Measurements from ENCODE around the gene OR5AS1.
"Not testable (repeated sequence)": the region's sequence is repeated elsewhere in the genome, so short reads cannot be mapped to it uniquely, and the experiment has no call there.

Gene OR5AS1

DNA sequence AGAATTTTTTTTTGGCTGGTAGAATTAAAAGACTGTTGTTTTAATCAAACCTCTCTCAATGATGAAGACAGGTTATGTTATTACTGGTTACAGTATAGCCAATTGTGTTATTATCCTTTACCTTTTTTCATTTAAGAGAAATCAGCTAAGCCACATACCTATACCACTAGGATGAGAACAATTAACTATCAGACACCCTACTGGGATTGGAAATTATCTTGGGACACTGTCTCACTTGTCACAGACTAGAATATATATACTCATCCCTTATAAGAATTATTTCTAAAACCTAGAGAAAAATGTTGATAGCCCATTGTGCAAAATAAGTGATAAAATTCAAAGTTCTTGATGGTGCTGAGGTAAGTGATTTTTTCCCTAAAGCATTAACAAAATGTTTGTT is at the start of gene OR5AS1:
OR5AS1 (plus strand) TSS at position 301 of the 400 bp plus-strand sequence. CDS start 2,765 bp downstream, outside the sequence.
- DNase-seq = no peak

DNA sequence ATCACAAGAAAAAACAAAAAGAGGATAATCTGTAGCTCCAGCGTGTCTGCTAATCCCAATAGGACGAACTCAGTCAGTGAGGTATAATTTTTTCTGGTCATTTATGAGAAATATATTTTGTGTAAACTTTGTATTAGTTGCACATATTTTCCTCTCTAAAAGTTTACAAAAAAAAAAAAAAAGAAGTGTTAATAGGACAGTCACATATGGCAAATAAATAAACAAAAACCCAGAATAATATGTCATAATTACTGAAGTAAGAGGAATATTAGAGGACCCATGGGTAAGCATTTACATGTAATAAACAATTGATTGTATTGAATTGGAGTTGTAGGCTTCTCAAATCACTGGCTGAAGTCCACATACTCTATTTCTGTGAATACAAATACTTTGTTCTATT is 32.9 kb upstream of the OR5AS1 start, which contains the start of gene OR5F1:
OR5F1 (minus strand) TSS at position 101 of the 400 bp plus-strand sequence; CDS start at position 101, 0 bp downstream.
- no peak for DNase-seq

DNA sequence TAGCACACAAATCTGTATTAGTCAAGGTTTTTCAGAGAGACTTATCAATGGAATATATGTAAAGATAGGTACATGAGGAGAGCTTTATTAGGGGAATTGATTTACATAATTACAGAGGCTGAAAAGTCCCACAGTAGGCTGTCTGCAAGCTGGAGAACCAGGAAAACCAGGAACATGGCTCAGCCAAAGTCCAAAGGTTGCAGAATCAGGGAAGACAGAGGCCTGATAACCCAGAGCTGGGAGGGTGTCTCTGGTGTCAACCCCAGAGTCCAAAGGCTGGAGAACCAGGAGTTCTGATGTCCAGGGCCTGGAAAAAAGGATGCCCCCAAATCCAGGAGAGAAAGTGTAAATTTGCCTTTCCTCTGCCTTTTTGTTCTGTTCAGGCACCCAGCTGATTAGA is 16.7 kb upstream of the OR5AS1 start:
- no peak for DNase-seq

DNA sequence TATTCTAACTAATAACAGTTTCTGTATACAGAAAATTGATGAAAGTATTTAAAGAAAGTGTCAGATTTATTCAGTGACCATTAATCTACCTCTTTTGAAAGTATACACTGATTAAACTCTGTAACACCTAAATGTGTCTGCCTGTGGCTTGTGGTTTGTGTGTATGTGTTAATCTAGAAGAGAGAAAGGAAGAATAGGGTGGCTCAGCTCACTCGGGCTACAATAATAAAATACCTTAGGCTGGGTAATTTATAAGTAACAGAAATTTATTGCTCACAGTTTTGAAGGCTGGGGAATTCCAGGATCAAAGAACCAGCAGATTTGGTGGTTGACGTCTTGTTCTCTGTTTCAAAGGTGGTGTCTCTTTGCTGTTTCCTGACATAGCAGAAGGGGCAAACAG is 13.6 kb upstream of the OR5AS1 start:
- no peak for DNase-seq

DNA sequence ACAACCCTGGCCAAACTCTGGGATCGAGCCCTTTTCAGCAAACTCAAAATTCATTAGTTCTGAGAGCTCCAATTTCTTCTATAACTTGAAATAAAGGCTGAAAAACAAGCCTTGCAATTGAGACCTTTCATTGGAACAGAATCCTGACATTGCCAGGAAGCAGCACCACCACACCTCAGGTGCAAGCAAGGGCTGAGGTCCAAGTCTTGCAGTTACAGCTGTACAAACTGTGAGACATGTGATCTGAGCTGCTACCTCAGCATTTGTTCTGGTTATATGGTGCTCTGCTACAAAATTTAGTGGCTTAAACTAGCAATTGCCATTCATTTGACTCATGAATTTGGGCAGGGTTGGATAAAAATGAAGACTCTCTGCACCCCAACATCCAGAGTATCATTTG is 18.1 kb downstream of the OR5AS1 start:
- DNase-seq = no peak

DNA sequence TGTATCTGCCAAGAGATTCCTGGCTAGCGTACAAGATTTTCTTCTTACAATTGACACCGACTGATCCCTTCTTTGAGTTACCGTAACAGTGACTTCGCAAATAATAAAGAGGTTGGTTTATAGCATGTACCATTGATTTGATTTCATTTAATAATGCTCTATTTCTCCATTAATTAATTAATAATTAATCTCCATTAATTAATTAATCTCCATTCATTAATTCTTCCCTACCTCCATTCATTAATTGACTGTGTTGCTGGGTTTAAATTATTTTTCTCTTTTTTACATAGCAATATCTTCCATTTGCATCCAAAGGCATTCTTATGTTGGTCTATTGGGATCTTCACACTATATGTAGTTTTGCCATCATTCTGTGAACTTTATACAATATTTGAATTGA is 21.0 kb downstream of the OR5AS1 start:
- DNase-seq = no peak

DNA sequence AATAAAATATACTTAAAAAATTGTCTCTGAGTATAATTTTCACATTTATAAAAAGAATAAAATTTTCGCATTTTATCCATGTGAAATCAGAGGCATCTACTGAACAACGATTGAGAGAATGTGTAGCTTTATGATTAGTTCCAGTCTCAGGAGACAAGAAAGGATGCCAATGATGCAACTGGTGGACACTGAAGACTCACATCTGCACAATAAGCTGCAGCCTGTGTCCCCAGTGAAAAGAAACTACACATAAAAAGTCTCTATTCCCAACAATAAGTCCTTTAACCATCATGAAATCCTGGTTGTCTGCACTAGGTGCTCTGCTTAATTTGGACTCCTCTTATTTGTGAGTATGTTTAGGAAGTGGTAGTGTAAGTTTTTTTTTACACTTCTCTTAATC is 22.0 kb downstream of the OR5AS1 start:
- DNase-seq = no peak

DNA sequence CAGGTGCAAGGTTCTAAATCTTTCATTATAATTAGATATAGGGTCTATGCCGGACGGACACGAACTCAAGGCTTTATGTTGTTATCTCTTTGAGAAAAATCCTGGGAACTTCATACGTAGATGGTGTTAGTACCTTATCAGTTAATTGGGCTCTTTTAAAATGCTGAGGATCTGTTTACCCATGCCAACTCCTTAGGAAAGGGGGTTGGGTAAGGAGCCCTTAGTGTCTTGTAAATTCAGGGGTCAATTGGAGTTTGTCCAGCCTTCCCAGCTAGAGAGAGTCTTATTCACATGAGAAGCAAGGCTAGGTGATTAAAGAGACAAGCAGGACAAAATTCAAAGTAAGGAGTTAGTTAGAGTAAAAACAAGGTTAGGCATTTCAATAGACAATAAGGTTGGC is 28.9 kb downstream of the OR5AS1 start:
- DNase-seq = not testable (repeated sequence)

DNA sequence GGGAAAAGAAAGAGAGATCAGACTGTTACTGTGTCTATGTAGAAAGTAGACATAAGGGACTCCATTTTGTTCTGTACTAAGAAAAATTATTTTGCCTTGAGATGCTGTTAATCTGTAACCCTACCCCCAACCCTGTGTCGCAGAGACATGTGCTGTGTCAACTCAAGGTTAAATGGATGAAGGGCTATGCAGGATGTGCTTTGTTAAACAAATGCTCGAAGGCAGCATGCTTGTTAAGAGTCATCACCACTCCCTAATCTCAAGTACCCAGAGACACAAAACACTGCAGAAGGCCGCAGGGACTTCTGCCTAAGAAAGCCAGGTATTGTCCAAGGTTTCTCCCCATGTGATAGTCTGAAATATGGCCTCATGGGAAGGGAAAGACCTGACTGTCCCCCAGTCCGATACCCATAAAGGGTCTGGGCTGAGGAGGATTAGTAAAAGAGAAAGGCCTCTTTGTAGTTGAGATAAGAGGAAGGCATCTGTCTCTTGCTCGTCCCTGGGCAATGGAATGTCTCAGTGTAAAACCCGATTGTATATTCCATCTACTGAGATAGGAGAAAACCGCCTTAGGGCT is 30.3 kb downstream of the OR5AS1 start:
- not testable (repeated sequence) for DNase-seq

DNA sequence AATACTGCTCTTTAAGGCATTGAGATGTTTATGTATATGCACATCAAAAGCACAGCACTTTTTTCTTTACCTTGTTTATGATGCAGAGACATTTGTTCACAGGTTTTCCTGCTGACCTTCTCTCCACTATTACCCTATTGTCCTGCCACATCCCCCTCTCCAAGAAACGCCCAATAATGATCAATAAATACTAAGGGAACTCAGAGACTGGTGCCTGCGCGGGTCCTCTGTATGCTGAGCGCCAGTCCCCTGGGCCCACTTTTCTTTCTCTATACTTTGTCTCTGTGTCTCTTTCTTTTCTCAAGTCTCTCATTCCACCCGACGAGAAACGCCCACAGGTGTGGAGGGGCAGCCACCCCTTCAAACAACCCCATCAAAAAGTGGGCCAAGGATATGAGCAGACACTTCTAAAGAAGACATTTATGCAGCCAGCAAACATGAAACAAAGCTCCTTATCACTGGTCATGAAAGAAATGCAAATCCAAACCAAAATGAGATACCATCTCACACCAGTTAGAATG is 30.9 kb downstream of the OR5AS1 start:
- DNase-seq = not testable (repeated sequence)

DNA sequence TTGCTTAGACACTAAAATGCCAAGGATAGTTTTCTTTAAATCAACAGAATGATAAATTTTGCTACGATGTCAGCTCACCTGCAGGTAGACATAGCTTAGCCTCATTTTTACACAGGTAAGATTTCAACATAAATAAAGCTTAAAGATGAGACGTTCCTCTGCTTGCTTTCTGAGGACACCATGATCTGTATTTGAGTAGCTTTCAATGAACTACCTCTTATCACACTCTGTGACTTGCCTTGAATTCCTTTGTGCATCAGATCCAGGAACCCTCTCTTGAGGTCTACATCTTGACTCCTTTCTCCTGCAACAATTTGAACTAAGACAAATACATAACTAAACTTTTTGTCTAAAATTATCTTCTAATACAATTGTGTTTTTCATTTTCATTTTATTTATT is 39.5 kb downstream of the OR5AS1 start:
- no peak for DNase-seq

Data from KG1 (cell line).